B cell (primary cell): ENCODE results near the gene ARHGAP26. TPM values are rescaled to one million over a fixed set of nuclear protein-coding genes. Genes with fewer than 3 reads are reported as not detected.

ENCODE experiments used
- ATAC-seq: fragments of 200-7000 bp; cut with Tn5 transposase; one replicate; pipeline ENCODE4 v1.10.0; 2021; ENCODE audit warnings: low read depth, mild to moderate bottlenecking, moderate number of reproducible peaks, moderate library complexity
- CTCF ChIA-PET: fragments of 350-600 bp; sonication (Branson Sonifier 250); formaldehyde crosslinking; loops from one replicate; lab custom pipeline; 2021; ENCODE audit warnings: antibody characterized with exemption, inconsistent platforms; lab: Charles Lee
- POLR2A ChIA-PET: fragments of 350-600 bp; sonication (Branson Sonifier 250); formaldehyde crosslinking; loops from one replicate; lab custom pipeline; 2021; ENCODE audit warnings: antibody characterized with exemption; lab: Charles Lee
- DNase-seq: peaks from one replicate; pipeline ENCODE4 v3.0.0; 2013
- H2AFZ ChIP-seq: 2 replicates; pipeline ENCODE4 v1.6.1; 2012; ENCODE audit warnings: mild to moderate bottlenecking, low read depth, low read length; ENCODE audit not compliant: insufficient read depth, poor library complexity, severe bottlenecking
- H3K27ac ChIP-seq, 2 donors: 1 replicate in 1 of 2; 2 replicates in 1 of 2; pipeline ENCODE4 v1.5.1; 2012 to 2013; ENCODE audit warnings: low read length in 2 of 2, mild to moderate bottlenecking in 2 of 2, moderate library complexity in 1 of 2
- H3K27me3 ChIP-seq, 4 experiments: fragments of 200-600 bp in 1 of 4; sonication (generic) in 1 of 4; replicated peaks in 1 of 4; 1 replicate in 2 of 4; 2 replicates in 2 of 4; pipeline versions ENCODE4 v1.6.1 to v1.7.0; 2013 to 2016; ENCODE audit warnings: low read length in 3 of 4, mild to moderate bottlenecking in 2 of 4, mixed read lengths in 1 of 4, moderate library complexity in 1 of 4; ENCODE audit not compliant: insufficient read depth in 4 of 4, control insufficient read depth in 3 of 4; ENCODE audit errors: control extremely low read depth in 1 of 4
- H3K36me3 ChIP-seq, 2 experiments: replicated peaks in 1 of 2; 1 replicate in 1 of 2; 2 replicates in 1 of 2; pipeline versions ENCODE4 v1.6.1 to v1.7.1; 2013; ENCODE audit warnings: low read length in 1 of 2; ENCODE audit not compliant: insufficient read depth in 2 of 2, control insufficient read depth in 1 of 2; ENCODE audit errors: control extremely low read depth in 1 of 2, extremely low read depth in 1 of 2
- H3K4me1 ChIP-seq, 2 donors: fragments of 200-600 bp in 1 of 2; sonication (generic) in 1 of 2; 1 replicate in 1 of 2; 2 replicates in 1 of 2; pipeline versions ENCODE4 v1.5.1 to v1.6.1; 2013 to 2017; ENCODE audit warnings: low read length in 2 of 2; ENCODE audit not compliant: control insufficient read depth in 2 of 2, insufficient read depth in 2 of 2
- H3K4me2 ChIP-seq: replicated peaks from 2 replicates; pipeline ENCODE3; 2012; ENCODE audit warnings: mild to moderate bottlenecking, low read depth, low read length; ENCODE audit not compliant: poor library complexity, severe bottlenecking
- H3K4me3 ChIP-seq, 5 experiments: fragments of 200-600 bp in 1 of 5; sonication (generic) in 1 of 5; 1 replicate in 3 of 5; 2 replicates in 2 of 5; pipeline versions ENCODE4 v1.5.1 to v1.7.0; 2011 to 2016; ENCODE audit warnings: low read length in 4 of 5, mild to moderate bottlenecking in 4 of 5, low read depth in 2 of 5, control low read depth in 1 of 5, moderate library complexity in 1 of 5; ENCODE audit not compliant: insufficient read depth in 1 of 5; ENCODE audit errors: control extremely low read depth in 1 of 5, extremely low read depth in 1 of 5
- H3K79me2 ChIP-seq: fragments of 200-600 bp; sonication (generic); one replicate; pipeline ENCODE4 v1.6.0; 2016; ENCODE audit warnings: low read length; ENCODE audit not compliant: control insufficient read depth, insufficient read depth
- H3K9ac ChIP-seq: fragments of 200-600 bp; sonication (generic); 2 replicates; pipeline ENCODE4 v1.6.1; 2017; ENCODE audit warnings: mild to moderate bottlenecking, low read length, moderate library complexity
- H3K9me3 ChIP-seq, 3 donors: one replicate each; pipeline versions ENCODE4 v1.6.1 to v1.7.1; 2013; ENCODE audit warnings: low read length in 2 of 3; ENCODE audit not compliant: control insufficient read depth in 2 of 3, insufficient read depth in 1 of 3; ENCODE audit errors: control extremely low read depth in 1 of 3
- H4K20me1 ChIP-seq: 2 replicates; pipeline ENCODE4 v1.6.0; 2012; ENCODE audit warnings: mild to moderate bottlenecking, low read length; ENCODE audit not compliant: insufficient read depth, control insufficient read depth, poor library complexity, severe bottlenecking
- H3K27ac Mint-ChIP-seq: one replicate; pipeline ENCODE4 v1.8.0; 2021; ENCODE audit warnings: mixed read lengths
- H3K27me3 Mint-ChIP-seq: one replicate; pipeline ENCODE4 v1.8.0; 2021; ENCODE audit warnings: mixed read lengths
- H3K4me1 Mint-ChIP-seq: one replicate; pipeline ENCODE4 v1.8.0; 2021; ENCODE audit warnings: mixed read lengths
- H3K4me3 Mint-ChIP-seq: one replicate; pipeline ENCODE4 v1.8.0; 2021; ENCODE audit warnings: mixed read lengths
- H3K9me3 Mint-ChIP-seq: one replicate; pipeline ENCODE4 v1.8.0; 2022; ENCODE audit warnings: mixed read lengths; ENCODE audit not compliant: insufficient read depth
- EZH2 ChIP-seq: IDR thresholded peaks from 2 replicates; pipeline ENCODE4 v1.6.1; 2012; ENCODE audit warnings: borderline replicate concordance, low read depth, mild to moderate bottlenecking, moderate library complexity, low read length; ENCODE audit not compliant: insufficient read depth, poor library complexity, severe bottlenecking
- WGBS: methylation state at CpG from one replicate; pipeline ENCODE4 v1.1.5; 2013; ENCODE audit warnings: missing lambda C conversion rate; ENCODE audit not compliant: insufficient coverage; 5-methylcytosine and 5-hydroxymethylcytosine counted together
- intact Hi-C: fragments of 100-400 bp; cut with micrococcal nuclease; formaldehyde crosslinking; loops from one replicate; pipeline ENCODE4 v1.10.0; 2022
- polyA plus RNA-seq: library from polyadenylated mRNA; depleted of rRNA; stranded (reverse); fragments of >200 nt; gene quantifications from 2 replicates; pipeline ENCODE4 v1.2.3, GENCODE V29; 2012
- total RNA-seq, 2 donors: library from RNA; stranded (reverse); fragments of 120-200 nt in 1 of 2; gene quantifications; 1 replicate in 1 of 2; 2 replicates in 1 of 2; pipeline versions ENCODE4 v1.2.3 to v1.2.4, GENCODE V29; 2013 to 2022
- TF ChIP-seq, protein P1 (sequence below): fragments of 200-600 bp; IDR thresholded peaks from one replicate; pipeline ENCODE4 v1.8.0; 2022; ENCODE audit warnings: antibody characterized with exemption, mild to moderate bottlenecking

ARHGAP26 gene
- total and polyA plus RNA-seq, 2 donors (not counting 1 experiment from before 2014, with no cell fraction given), result 1.8 to 22.5 TPM

DNA sequence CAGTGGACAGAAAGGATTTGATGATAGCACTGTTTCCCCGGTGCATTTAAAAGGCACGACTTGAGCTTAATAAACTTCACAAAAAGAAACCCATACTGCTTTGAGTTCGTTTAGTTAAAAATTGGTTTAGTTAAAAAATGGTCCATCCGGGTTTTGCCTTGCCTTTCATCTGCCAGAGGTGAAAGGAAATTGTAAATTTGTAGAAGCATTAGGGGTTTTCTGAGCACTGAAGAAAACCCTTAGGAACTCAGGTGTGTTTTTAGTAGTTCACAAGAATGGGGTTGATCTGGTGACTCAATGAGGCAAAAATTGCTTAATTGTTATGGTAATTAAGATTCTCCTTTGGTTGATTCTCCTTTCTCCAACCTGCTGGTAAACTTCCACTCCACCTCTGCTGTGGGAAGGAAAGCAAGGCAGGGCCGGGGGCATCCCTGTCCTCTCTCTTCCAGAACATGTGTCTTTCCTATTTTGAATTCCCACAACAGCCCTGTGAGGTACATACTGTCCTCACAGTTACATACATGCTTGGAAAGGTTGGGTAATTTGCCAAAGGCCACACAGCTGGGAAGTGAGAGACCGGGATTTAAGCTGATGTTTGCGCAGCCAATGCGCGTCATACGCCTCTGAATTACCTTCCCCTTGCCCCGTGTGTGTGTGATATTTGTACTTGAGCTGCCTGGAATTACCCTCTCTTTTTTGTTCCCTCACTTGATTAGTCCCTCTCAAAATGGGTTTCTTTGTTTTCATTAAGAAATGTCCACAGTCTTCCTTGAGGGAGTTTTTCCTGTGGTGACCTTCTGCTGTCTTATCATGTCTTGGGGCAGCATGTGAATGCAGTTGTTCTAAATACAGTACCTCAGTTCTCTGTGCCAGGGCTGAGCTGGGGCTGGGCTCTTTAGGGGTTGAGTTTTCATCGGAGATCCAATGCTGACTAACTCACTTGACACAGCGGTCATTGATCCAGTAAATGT, 94.4 kb downstream of the ARHGAP26 start:
- ChIA-PET CTCF (interaction anchor here (1.1 to 5.1 kb wide), 7 partner anchors 16 to 713 kb away, joined by 3 to 57 read pairs (median 7); partner anchors contain the start of gene ARHGAP26), POLR2A (no interaction called here)
- no peak overlapping the region for H3K27ac Mint-ChIP-seq
- no peaks in the 10 kb centered on the region for H3K27me3 ChIP-seq
- no peak overlapping the region for H3K4me3 Mint-ChIP-seq
- 94% methylated on average over 2 of the region's 13 CpGs for WGBS
- H3K9me3 Mint-ChIP-seq, result no peaks in the 10 kb centered on the region
- no peak overlapping the region for H3K27ac ChIP-seq
- H3K4me1 ChIP-seq, result peaks cover 3 to 4% of the 10 kb centered on the region in 2 donors
- intact Hi-C loops, result no loop called here
- H3K36me3 ChIP-seq, result no peaks in the 10 kb centered on the region
- no peak overlapping the region for H3K9ac ChIP-seq
- peaks cover 13% of the 10 kb centered on the region for H3K79me2 ChIP-seq
- H3K4me2 ChIP-seq, result no peak overlapping the region
- TF ChIP-seq, protein P1, sequence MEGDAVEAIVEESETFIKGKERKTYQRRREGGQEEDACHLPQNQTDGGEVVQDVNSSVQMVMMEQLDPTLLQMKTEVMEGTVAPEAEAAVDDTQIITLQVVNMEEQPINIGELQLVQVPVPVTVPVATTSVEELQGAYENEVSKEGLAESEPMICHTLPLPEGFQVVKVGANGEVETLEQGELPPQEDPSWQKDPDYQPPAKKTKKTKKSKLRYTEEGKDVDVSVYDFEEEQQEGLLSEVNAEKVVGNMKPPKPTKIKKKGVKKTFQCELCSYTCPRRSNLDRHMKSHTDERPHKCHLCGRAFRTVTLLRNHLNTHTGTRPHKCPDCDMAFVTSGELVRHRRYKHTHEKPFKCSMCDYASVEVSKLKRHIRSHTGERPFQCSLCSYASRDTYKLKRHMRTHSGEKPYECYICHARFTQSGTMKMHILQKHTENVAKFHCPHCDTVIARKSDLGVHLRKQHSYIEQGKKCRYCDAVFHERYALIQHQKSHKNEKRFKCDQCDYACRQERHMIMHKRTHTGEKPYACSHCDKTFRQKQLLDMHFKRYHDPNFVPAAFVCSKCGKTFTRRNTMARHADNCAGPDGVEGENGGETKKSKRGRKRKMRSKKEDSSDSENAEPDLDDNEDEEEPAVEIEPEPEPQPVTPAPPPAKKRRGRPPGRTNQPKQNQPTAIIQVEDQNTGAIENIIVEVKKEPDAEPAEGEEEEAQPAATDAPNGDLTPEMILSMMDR, result no peak
- TF ChIP-seq EZH2, result no peak
- peaks cover 8% of the 10 kb centered on the region for H4K20me1 ChIP-seq
- no peak for ATAC-seq
- no peaks in the 10 kb centered on the region for H3K27me3 Mint-ChIP-seq
- no peak overlapping the region for H3K4me3 ChIP-seq
- no peak for DNase-seq
- no peaks in the 10 kb centered on the region for H3K9me3 ChIP-seq
- H3K4me1 Mint-ChIP-seq, result peaks cover 13% of the 10 kb centered on the region
- no peak overlapping the region for H2AFZ ChIP-seq

DNA sequence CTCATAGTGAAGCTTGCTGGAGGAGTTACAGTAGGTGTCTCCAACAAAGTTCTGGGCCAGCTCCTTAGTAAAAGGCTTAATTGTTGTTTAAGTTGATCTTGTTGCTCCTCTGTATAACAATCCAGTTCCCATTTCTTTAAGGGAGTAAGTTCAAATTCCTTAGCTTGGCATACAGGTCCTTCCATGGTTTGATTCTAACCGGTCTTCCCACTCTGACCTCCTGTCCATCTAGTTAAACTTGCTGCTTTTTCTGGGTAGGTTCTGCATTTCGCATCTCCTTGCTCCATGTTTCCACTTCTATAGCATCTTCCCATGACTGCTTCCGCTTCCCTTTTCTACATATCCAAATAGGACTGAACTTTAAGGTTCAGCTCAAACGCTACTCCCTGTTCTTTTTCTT, 95.5 kb downstream of the ARHGAP26 start:
- Mint-ChIP-seq H3K27ac (no peak overlapping the region), H3K9me3 (no peaks in the 10 kb centered on the region), H3K4me1 (peaks cover 13% of the 10 kb centered on the region), H3K4me3 (no peak overlapping the region), H3K27me3 (no peaks in the 10 kb centered on the region)
- Histone ChIP-seq H3K27me3 (no peaks in the 10 kb centered on the region), H3K9me3 (no peaks in the 10 kb centered on the region), H3K9ac (no peak overlapping the region), H3K4me2 (no peak overlapping the region), H2AFZ (no peak overlapping the region), H4K20me1 (peaks cover 8% of the 10 kb centered on the region), H3K27ac (no peak overlapping the region), H3K4me3 (no peak overlapping the region), H3K79me2 (peaks cover 13% of the 10 kb centered on the region), H3K36me3 (no peaks in the 10 kb centered on the region), H3K4me1 (peaks cover 3 to 4% of the 10 kb centered on the region in 2 donors)
- 98% methylated on average over 4 of the region's 4 CpGs for WGBS
- CTCF ChIA-PET, result interaction anchor here (0.8 to 5.1 kb wide), 9 partner anchors 14 to 714 kb away, joined by 3 to 57 read pairs (median 4); no protein-coding TSS in a partner anchor
- ATAC-seq (no peak), DNase-seq (no peak)
- intact Hi-C loops, result loop anchor here (2.0 kb wide), 1 partner anchor 15 kb away; no protein-coding TSS in a partner anchor
- POLR2A ChIA-PET, result interaction anchor here (0.7 kb wide), 1 partner anchor 63 kb away, joined by 8 read pairs; no protein-coding TSS in a partner anchor
- TF ChIP-seq, protein P1, result no peak
- TF ChIP-seq EZH2, result no peak
